C4-2B (cell line): ENCODE measurements around the gene FGFRL1.

Experiments used
- CTCF ChIP-seq: fragments of 450-650 bp; conservative IDR thresholded peaks from 2 replicates; pipeline ENCODE4 v1.5.1; 2017; ENCODE audit warnings: mild to moderate bottlenecking
- ZFX ChIP-seq: fragments of 450-650 bp; IDR thresholded peaks from 2 replicates; pipeline ENCODE4 v1.6.1; 2017

- TF ChIP-seq CTCF = no peak
- TF ChIP-seq ZFX = 0 out of 2 replicates have a peak, but pooled peaks have one; percentile 10
These were observed 18.9 kb upstream of the FGFRL1 start for GRCh38 chr4:992297-993110.
